Epidermal melanocyte (primary cell): ENCODE measurements around the gene BICC1.

Source experiments
- DNase-seq: peaks from one replicate; pipeline ENCODE4 v3.0.0; 2011; ENCODE audit warnings: low spot score; ENCODE audit not compliant: insufficient read length

Gene BICC1

DNA sequence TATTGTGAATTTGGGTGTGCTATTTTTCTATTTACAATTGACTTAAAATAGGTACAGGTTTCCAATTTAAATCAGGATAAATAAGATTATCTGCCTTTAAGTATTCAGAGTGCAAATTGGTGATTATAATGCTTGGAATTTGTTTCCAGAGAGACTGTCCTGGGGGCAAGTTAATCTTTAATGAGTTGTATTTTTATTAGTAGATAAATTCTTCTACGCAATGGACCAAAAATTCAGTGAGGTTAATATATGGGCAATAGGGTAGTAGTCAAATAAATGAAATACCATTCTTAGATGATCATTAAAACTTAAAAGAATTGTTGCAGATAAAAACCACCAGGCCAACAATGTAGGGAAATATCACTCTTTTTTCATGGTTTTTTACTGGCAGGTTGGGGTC lies 3.4 kb downstream of the BICC1 start:
- DNase-seq: no peak

DNA sequence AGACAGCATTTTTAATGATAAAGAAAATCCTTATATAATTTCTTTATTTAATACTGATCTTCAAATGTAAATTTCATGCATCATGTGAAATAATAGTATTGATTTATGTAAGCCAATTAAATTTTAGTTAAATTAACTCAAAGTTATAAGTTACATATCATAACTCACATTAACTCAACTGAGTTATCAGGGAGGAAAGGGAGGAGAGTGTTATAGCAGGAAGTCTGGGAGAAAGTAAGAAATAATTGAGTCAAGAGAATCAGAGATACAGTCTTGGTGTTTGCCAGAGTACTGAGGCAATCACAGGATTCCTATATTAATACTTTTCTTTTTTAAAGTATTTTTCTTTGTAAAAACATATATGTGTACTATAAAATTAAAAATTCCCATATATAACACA lies 4.0 kb downstream of the BICC1 start:
- no peak for DNase-seq

DNA sequence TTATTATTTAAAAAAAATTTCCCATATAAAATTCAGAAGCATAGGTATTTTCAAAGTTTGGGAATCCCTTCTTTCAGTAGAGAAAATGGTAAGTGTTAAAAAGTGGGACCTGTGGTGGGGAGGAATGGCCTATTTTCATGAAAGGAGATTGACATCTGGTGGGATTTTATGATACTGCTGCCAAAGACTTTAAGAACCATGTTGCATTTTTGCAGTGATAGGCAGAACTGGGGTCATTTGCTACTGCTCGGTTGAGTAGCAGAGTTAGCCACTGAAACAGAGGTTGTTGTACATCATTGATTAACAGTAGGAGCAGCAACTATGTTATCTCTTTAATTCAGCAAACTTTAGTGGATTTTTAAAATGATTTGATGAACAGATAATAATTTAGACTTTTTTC lies 4.4 kb downstream of the BICC1 start:
- DNase-seq: no peak

DNA sequence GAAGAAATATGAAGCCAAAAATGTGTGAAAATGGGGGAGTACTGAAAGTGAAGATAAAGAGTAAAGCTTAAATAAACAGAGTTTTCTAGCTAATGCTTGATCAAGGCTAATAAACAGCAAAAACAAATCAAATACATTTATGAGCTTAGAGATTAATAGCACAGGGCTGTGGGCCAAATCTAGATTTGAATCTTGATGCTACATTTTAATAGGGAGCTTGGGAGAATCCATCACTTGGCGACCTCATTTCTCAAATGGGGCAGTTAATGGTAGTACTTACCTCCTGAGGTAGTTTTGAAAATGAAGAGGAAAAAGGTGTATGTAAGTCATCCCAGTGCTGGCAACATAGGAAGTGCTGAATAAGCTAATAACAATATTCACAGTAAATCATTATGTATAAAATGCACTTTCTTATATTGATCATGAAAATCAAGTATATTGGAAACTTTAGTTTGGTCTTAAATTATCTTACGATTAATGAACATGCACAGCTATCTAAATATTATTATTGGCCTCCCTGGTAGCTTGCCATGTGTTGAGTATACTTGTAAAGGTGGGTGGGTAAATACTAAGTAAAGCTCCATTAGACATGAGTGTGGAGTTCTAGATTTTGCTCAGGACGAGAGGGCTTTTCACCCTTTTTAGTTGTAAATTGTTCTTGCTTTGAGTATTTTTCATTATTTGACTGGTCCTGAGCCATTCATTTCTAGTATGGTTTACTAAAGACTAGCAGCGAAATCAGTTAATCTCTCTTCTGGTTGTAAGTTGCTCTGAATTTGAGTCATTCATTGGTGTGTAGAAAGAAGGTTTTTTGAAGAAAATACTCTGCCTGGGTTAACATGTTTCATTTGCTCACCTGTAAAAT lies 5.1 kb downstream of the BICC1 start:
- DNase-seq: no peak

DNA sequence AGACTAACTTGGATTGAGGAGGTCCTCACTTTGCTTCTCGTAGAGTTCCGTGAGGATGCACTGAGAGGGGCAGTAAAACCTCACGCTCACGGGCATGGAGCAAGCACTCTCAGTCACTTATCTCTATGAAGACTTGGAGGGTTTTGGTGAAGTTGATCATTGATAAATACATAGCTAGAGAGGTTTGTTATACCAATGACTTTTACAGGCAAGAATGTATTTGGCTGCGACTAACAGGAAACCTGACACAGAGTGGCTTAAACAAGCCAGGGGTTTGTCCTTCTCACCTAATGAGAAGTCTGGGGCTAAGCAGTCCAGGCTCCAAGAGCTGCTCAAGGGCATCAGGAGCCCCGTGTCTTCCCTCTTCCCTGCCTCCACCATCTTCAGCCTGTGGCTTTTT lies 6.1 kb downstream of the BICC1 start:
- no peak for DNase-seq

DNA sequence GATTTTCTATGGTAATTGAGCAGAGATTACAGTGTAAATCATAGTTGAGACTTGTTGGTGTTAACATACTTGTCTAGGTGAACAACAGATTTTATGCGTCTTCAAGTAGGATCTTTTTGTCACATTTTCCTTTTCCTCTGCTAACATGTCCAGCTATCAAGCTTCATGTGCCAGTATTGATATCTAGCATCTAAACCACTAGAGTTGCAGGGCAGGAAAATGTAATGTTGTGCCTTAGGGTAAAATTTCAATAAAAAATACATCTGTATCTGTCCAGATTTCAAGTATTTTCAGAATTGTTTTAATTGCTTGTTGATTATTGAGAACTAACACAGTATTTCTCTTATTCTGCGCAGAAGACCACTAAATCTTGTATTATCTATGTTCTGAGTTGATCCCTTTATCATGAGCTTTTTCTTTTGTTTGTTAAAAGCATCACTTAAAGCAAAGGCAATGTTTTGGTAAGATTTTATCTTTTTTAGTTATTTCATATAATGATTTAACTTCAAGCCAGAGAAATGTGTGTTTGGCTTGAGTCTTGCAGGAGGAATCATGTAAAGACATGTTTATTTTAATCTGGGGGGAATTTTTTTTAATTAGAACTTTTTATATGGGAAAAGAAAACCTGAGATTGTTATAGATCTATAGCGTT lies 16.5 kb downstream of the BICC1 start:
- DNase-seq: no peak

DNA sequence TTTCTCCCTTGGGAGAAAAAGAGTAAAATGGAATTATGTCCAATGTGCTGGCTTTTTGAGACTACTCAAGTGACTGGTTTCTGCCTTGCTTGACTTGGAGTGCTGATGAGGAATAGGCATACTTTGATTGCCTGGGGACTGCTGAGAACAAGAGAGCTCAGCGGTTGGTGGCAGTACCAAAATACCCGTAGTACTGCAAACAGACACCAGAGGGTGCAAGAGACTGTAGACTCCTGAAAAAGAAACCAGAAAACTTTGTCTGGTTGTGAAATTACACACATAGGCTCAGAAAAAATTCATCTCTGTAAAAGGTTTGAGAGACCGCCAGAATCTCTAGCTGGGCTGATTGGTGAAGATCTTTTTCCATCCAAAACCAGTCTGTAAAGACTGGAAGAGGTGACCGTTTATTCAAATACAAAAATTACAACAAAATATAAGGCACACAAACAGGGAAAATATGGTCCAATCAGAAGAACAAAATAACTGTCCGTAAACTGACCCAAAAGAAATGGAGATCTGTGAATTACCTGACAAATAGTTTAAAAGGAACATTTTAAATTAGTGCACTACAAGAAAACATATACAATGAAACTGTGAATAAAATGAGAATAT lies 18.5 kb downstream of the BICC1 start:
- peak; percentile 14 for DNase-seq

DNA sequence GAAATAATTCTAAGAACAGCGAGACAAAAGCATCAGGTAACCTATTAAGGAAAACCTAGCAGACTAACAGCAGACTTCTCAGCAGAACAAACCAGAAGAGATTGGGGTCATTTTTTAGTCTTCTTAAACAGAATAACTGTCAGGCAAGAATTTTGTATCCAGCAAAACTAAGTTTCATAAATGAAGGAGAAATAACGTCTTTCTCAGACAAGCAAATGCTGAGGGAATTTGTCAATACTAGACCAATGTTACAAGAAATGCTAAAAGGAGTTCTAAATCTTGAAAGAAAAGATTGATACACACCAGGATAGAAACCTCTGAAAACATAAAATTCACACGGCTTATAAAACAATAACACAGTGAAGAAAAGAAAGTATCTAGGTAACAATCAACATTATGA lies 22.6 kb downstream of the BICC1 start:
- DNase-seq: no peak

DNA sequence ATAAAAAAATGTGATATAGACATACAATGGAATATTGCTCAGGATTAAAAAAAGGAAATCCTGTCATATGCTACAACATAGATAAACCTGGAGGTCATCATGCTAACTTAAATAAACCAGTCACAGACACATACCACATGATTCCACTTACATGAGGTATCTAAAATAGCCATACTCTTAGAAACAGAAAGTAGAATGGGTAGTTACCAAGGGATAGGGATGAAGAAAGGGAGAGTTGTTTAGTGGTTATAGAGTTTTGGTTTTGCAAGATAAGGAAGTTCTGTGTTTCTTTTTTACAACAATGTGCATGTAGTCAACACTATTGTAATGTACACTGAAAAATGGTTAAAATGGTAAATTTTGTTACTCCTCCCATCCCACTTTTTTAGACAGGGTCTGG lies 30.5 kb downstream of the BICC1 start:
- DNase-seq: no peak

DNA sequence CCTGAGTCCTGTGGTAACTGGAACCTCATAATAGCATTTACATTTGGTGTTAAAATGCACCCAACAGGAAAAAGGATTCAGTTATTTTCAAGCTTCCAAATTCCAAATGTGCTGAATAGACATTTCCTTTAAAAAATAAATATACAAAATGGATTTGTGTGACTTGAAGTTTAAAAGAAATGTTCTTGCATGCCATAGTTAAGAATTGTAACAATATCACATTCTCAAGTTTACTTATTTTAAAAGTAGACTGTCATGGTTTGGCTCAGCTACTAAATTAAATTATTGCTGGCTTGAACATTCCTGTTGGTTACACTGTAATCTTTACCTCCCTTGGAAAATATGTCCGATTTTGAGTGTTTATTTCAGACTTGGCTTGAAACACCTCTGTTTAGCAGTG lies 31.5 kb downstream of the BICC1 start:
- DNase-seq: no peak

DNA sequence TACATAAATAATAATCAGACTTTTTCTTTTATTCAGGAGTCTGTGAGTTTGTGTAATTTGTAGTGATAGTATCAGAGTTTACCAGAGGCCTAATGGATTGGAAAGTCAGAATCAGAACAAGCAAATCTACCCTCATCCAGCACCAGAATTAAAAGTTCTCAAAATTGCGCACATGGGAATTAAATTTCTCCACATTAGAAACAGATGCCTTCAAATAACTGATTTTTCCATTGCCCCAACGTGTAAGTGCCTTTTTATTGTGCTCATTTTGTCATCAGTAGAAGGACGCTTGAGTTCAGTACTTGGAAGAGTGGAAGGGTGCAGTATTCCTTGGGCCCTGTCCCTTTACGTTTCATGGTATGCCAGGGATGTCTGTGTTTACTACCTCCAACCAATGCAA lies 32.8 kb downstream of the BICC1 start:
- DNase-seq: no peak

DNA sequence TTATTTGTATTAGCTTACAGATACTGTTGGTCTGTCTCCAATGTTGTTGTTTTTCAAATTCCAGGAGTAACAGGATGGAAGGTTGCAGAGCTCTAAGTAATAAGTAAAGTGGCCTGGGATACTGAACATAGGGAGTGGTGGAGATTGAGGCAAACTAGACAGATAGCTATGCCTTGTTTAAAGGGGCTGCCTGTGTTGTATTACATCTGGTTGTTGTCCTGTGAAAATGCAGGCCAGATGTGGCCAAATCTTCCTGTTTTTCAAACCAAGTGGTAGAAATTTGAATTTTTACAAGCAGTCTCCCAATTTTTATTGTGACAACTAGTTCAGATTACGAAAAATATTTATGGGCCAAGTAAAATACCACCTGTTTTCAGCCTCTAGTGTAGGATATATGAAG lies 33.5 kb downstream of the BICC1 start:
- DNase-seq: no peak

DNA sequence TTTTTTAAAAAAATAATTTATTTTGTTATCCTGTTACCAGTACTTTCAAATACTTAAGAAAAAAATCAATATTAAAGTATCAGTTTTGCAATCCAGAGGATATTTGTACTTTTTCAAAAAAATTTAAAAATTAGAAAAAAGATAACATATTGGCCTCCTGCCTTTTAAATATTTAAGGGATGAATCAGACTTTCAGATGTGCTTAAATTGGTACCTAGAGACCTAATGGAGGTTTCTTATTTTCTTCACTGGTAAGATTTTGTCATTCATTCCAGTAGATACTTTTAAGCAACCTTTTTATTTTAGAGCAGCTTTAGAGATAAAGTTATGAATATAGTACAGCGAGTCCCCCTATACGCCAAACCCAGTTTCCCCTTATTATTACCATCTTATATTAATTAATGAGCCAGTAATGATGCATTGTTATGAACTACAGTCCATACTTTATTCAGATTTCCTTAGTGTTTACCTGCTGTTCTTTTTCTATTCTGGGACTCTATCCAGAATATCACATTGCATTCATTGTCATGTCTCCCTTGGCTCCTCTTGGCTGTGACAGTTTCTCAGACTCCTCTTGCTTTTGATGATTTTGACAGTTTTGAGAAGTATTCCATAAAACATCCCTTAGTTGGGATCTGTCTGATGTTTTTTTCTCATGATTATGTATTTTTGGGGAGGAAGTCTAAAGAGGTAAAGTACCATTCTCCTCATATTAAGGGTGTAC lies 34.2 kb downstream of the BICC1 start:
- DNase-seq: no peak

DNA sequence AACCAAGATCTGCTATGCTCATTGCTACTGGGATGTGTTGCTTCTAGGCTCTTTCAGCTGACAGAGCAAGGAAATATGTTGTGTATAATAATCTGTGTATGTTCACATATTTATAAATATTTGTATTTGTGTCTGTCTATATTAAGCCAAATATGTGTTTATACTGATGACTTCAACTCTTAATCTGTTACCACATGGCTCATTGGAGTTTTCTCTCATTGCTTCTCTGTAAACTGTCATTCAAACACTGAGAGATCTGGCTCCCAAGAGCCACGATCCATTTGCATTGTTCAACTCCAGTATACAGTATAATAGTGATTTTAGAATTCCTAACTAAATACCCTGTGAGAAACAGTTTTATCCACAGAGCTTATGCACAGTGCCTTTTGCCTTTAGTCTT lies 35.3 kb downstream of the BICC1 start:
- no peak for DNase-seq

DNA sequence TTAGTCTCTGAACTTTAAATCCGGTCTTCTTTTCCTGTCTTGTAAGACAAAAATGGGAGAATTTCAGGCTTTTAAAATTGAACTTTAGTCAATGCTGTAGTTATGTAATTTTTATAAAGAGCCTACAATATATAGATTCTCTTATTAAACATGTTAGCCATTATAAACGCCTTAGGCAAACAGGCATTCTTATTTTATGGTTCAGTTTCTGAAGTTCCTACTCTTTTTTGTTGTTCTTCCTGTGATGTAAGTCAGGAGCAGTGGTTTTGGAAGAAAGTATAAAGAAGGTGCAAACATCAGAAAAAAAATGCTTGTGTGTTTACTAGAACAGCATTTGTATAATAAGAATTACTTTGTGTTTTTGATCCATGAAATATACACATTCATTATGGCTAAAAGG lies 41.6 kb downstream of the BICC1 start:
- no peak for DNase-seq

DNA sequence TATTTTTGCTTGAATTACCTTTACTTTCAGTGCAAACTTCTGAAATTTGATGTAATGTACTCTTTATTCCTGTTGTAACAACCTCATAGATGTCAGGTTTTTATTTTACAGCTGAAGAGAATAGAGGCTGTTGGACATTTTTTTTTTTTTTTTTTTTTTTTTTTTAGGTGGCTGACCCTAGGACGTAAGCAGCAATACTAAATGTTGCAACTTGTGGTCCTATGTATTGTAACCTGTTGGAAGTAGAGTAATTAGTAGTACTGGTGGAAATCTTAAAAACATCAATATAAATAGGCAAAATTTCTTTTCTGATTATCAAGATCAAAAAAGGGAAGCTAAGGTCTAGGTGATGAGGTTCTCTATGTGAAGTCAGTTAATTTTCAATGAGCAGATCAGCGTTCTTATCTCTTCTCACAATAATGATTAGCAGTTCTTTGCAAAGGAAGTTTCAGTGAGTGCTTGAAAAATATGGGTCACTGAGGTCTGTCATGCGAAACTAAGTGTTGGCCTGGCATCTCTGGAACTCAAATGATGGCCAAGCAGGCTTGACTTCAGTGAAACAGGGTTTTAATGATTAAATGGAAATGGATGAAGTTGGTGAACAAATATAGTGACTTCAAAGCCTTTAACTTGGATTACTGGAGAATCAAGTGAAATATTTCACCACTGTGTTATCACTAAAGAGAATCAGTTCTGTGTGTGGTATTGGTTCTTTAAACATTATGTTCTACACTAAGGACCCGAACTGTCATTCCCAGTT lies 42.7 kb downstream of the BICC1 start:
- no peak for DNase-seq

DNA sequence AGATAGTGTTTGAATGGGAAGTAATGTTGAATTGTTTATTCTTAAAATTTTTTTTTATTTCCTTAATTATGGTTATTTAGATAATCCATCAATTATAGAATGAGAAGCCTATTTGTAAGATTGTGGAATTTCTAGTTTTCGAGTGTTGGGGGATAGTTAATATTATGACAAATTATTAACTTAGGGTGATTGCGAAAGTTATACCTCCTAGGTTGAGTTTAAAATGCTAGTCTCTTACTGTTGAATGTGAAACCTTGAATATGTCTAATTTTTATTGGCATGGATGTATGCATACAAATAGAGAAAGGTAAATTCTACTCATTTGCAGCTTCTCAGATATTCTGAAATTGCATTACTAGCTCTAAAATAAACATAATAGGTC lies 43.2 kb downstream of the BICC1 start:
- DNase-seq: no peak

DNA sequence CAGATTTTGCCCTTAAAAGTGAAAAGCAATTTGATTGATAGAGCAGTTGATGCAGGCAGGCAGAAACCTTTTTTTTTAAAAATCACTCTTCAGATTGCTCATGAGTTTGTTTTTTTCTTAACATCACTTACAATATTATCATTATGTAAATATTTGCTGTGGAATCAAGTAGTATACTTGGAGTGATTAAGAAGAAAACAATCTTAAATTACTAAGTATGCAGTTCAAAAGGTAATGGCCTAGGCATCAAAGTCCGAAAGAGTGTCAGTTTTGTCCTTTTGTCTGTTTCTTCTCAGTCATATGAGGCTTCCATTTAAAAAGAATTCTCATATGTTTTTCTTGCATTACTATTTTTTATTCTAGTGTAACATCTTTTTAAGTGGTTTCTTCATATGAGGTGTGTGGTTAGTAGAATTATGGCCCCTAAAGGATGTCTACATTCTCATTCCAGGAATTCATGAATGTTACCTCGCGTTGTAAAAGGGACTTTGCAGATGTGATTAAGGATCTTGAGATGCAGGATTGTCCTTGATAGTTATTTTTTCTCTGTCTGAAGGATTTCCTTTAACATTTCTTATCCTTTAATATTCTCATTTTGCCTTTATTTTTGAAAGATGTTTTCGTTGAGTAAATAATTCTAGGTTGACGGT lies 44.0 kb downstream of the BICC1 start:
- DNase-seq: no peak

DNA sequence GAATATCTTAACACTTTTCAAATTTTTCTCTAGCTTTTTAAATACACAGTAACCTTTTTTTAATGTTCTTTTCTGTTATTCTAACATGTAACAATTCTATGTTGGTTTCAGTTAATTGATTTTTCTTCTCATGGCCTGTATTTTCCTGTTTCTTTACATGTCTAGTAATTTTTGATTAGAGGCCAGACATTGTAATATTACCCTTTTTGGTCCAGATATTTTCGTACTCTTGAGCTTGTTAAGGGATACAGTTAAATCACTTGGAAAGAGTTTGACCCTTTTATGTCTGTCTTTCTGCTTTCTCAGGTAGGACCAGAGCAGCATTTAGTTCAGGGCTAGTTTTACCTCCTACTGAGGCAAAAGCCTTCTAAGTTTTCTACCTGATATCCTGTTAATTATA lies 45.0 kb downstream of the BICC1 start:
- DNase-seq: no peak

DNA sequence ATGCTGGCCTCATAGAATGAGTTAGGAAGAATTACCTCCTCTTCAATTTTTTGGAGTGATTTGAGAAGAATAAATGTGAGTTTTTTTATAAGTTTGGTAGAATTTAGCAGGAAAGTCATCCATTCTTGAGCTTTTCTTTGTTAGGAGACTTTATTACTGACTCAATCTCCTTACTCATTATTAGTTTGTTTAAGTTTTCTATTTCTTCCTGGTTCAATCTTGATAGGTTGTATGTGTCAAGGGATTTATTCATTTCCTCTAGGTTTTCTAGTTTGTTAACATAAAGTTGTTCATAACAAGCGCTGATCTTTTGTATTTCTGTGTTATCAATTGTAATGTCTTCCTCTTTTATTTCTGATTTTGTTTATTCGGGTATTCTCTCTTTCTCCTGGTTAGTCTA lies 47.4 kb downstream of the BICC1 start:
- DNase-seq: no peak

DNA sequence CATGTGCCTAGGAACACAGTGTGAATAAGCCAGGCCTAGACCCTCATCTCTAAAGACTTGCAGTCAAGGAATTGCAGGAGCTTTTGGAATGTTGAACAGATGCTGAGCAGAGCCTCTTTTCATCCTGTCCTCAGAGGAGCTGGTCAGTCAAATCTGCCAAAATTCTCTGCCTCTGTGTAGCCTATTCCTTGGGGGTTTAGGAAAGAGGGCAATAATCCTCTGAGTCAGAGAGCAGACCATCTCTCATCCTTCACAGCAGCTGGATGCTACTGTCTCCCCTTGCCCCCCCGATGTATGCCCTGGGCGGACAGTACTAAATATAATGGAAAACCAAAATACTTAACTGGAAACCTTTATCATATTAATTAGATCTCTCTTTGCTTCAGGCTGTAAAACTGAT lies 52.6 kb downstream of the BICC1 start:
- DNase-seq: no peak
